Heart right ventricle (tissue), 16 donors: ENCODE data around the gene PEX14. TPM values are rescaled to one million over a fixed set of nuclear protein-coding genes. Genes with fewer than 3 reads are reported as not detected.

Experiments used
- ATAC-seq, 8 donors: fragments of 200-7000 bp; cut with Tn5 transposase; one replicate each; pipeline ENCODE4 v1.9.1; 2020; ENCODE audit warnings: mild to moderate bottlenecking in 8 of 8, moderate library complexity in 8 of 8, moderate number of reproducible peaks in 1 of 8
- DNase-seq, 2 donors: peaks; one replicate each; pipeline ENCODE4 v3.0.0-alpha.2; 2020
- H3K27ac ChIP-seq, 10 donors: fragments of 200-600 bp; sonication (generic) in 2 of 10; one replicate each; pipeline versions ENCODE4 v1.5.0 to v1.8.0; 2020 to 2022; ENCODE audit warnings: mild to moderate bottlenecking in 3 of 10
- H3K27me3 ChIP-seq, 7 donors: fragments of 200-600 bp; one replicate each; pipeline ENCODE4 v1.8.0; 2021 to 2022; ENCODE audit warnings: mild to moderate bottlenecking in 2 of 7
- H3K36me3 ChIP-seq, 9 donors: fragments of 200-600 bp; sonication (generic) in 1 of 9; one replicate each; pipeline versions ENCODE4 v1.5.0 to v1.8.0; 2020 to 2022; ENCODE audit warnings: mild to moderate bottlenecking in 2 of 9
- H3K4me1 ChIP-seq, 9 donors: fragments of 200-600 bp; sonication (generic) in 1 of 9; one replicate each; pipeline versions ENCODE4 v1.5.0 to v1.8.0; 2020 to 2022; ENCODE audit warnings: mild to moderate bottlenecking in 4 of 9
- H3K4me3 ChIP-seq, 10 donors: fragments of 200-600 bp; sonication (generic) in 2 of 10; one replicate each; pipeline versions ENCODE4 v1.5.0 to v1.8.0; 2020 to 2022; ENCODE audit warnings: mild to moderate bottlenecking in 7 of 10, moderate library complexity in 2 of 10
- H3K9me3 ChIP-seq, 11 donors: fragments of 200-600 bp in 10 of 11; sonication (generic) in 2 of 11; one replicate each; pipeline versions ENCODE4 v1.5.0 to v1.8.0; 2013 to 2022; ENCODE audit warnings: mild to moderate bottlenecking in 2 of 11, control low read depth in 1 of 11, moderate library complexity in 1 of 11
- WGBS, 2 donors: extraction: QIAGEN DNeasy Blood & Tissue Kit; methylation state at CpG; one replicate each; pipeline ENCODE4 v1.1.7; 2013; ENCODE audit warnings: inconsistent platforms in 1 of 2; 5-methylcytosine and 5-hydroxymethylcytosine counted together
- intact Hi-C, 10 donors: fragments of 100-400 bp; cut with DNase I; formaldehyde crosslinking; loops; one replicate each; pipeline versions ENCODE4 v1.11.1 to v1.14.2; 2022
- polyA plus RNA-seq, 2 donors: library from polyadenylated mRNA; stranded (reverse); fragments of 200-250 nt; gene quantifications; one replicate each; pipeline ENCODE4 v1.2.3, GENCODE V29; 2013
- total RNA-seq, 10 donors: library from RNA; stranded (reverse); fragmentation: NEBNext Ultra II Directional in 3 of 10; extraction: Animal tissue kit (Norgen Biotek cat#: 25700) in 3 of 10; gene quantifications; one replicate each; pipeline versions ENCODE4 v1.2.1 to v1.2.4, GENCODE V29; 2021 to 2023
- TF ChIP-seq, protein P1 (sequence below), 9 donors: fragments of 200-600 bp; sonication (generic) in 2 of 9; IDR thresholded peaks; one replicate each; pipeline versions ENCODE4 v1.5.0 to v1.8.0; 2021 to 2022; ENCODE audit warnings: antibody characterized with exemption in 9 of 9, mild to moderate bottlenecking in 5 of 9, moderate library complexity in 1 of 9
- donor health status: Arrhythmogenic right ventricular cardiomyopathy.
- donor health status: ischemic (EF 13 %, LVEDD 7.1; RV severe dilation, severe dysfunction).
- donor health status: healthy with polysubstance abuse.
- donor health status: DM: no; HTN: yes; CAD: no.
- donor health status: DM: no; HTN: no; CAD: no.
- donor health status: ischemic (EF 25% LVEDD 6.9; RV normal size, moderate dysfunction).
- donor health status: ischemic (EF 25% LVEDD 5.7; RV mildly dilated, moderate dysfunction).
- donor health status: healthy.
- donor health status: DM: yes; HTN: yes; CAD: no.
- donor health status: Ischemic cardiomyopathy.
- donor health status: ischemic (EF 35%, LVEDD 5.7; RV mildly dilated, moderate dysfunction).
- donor health status: nonischemic (EF 11% LVEDD 7.7; RV severe dilation, severe dysfunction).
- donor health status: DM: yes; HTN: yes; CAD: no.
- donor health status: PGD.
- donor health status: ischemic (EF 29% LVEDD 5.4; RV normal size, mild dysfunction).
- donor health status: nonischemic (EF 23%, LVEDD 6.1; RV moderate dilation, normal function).

Gene PEX14
- total and polyA plus RNA-seq, 12 donors: 17.1 to 31.9 (median 21.1) TPM

GRCh38 chr1:10578070-10578469 is 103.3 kb downstream of the PEX14 start:
- no peak for ATAC-seq
- no peak for DNase-seq
- H3K9me3 ChIP-seq: no peaks in the 10 kb centered on the region
- intact Hi-C loops: no loop called here
- H3K4me3 ChIP-seq: no peak overlapping the region
- H3K4me1 ChIP-seq: no peaks in the 10 kb centered on the region
- peaks cover 0 to 5% (median 0%) of the 10 kb centered on the region in 9 donors for H3K36me3 ChIP-seq
- 73 to 77% methylated on average over 4 of the region's 4 CpGs for WGBS, 2 donors
- no peak overlapping the region for H3K27ac ChIP-seq
- TF ChIP-seq, protein P1, sequence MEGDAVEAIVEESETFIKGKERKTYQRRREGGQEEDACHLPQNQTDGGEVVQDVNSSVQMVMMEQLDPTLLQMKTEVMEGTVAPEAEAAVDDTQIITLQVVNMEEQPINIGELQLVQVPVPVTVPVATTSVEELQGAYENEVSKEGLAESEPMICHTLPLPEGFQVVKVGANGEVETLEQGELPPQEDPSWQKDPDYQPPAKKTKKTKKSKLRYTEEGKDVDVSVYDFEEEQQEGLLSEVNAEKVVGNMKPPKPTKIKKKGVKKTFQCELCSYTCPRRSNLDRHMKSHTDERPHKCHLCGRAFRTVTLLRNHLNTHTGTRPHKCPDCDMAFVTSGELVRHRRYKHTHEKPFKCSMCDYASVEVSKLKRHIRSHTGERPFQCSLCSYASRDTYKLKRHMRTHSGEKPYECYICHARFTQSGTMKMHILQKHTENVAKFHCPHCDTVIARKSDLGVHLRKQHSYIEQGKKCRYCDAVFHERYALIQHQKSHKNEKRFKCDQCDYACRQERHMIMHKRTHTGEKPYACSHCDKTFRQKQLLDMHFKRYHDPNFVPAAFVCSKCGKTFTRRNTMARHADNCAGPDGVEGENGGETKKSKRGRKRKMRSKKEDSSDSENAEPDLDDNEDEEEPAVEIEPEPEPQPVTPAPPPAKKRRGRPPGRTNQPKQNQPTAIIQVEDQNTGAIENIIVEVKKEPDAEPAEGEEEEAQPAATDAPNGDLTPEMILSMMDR (IDR thresholded peaks at IDR 0.05): no peak
- no peaks in the 10 kb centered on the region for H3K27me3 ChIP-seq

- ATAC-seq: no peak
- Histone ChIP-seq H3K9me3 (peaks cover 0 to 7% (median 0%) of the 10 kb centered on the region in 11 donors), H3K36me3 (no peaks in the 10 kb centered on the region), H3K27ac (no peak overlapping the region), H3K4me1 (peaks cover 0 to 4% (median 0%) of the 10 kb centered on the region in 9 donors), H3K4me3 (no peak overlapping the region), H3K27me3 (no peaks in the 10 kb centered on the region)
- 50 to 78% methylated on average over 3 of the region's 3 CpGs for WGBS, 2 donors
- no peak for DNase-seq
- TF ChIP-seq, protein P1 (IDR thresholded peaks at IDR 0.05): no peak
- intact Hi-C loops: no loop called here
These were observed 108.9 kb downstream of the PEX14 start for GRCh38 chr1:10583641-10584040.

DNA sequence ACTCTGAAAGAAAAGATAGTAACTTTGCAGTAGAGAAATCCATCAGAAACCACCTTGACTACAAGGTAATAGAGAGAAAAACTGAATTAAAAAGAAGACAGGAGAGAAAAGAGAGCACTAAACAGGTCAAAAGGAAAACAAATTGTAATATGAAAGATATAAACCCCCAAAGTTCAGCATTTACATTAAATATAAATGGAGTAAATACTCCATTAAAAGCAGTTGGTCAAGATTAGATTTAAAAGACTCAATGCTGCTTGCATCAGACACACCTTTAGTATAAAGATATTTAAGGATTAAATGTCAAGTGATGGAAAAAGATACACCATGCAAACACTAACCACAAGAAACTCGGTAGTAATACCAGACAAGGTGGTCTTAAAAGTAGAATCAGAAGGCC is 110.5 kb downstream of the PEX14 start:
- Histone ChIP-seq H3K4me1 (peaks cover 0 to 4% (median 0%) of the 10 kb centered on the region in 9 donors), H3K4me3 (no peak overlapping the region), H3K36me3 (no peaks in the 10 kb centered on the region), H3K27me3 (no peaks in the 10 kb centered on the region), H3K27ac (no peak overlapping the region), H3K9me3 (peaks cover 0 to 7% (median 0%) of the 10 kb centered on the region in 11 donors)
- WGBS, 2 donors: 91 to 94% methylated on average over 1 of the region's 1 CpG
- TF ChIP-seq, protein P1 (IDR thresholded peaks at IDR 0.05): no peak
- no peak for DNase-seq
- no peak for ATAC-seq
- intact Hi-C loops: no loop called here

GRCh38 chr1:10586125-10586524 is 111.4 kb downstream of the PEX14 start:
- H3K27me3 ChIP-seq: no peaks in the 10 kb centered on the region
- H3K27ac ChIP-seq: no peak overlapping the region
- DNase-seq (no peak), ATAC-seq (no peak)
- peaks cover 0 to 7% (median 0%) of the 10 kb centered on the region in 11 donors for H3K9me3 ChIP-seq
- H3K36me3 ChIP-seq: no peaks in the 10 kb centered on the region
- TF ChIP-seq, protein P1 (IDR thresholded peaks at IDR 0.05): no peak
- WGBS, 2 donors: 94 to 97% methylated on average over 5 of the region's 5 CpGs
- intact Hi-C loops: no loop called here
- H3K4me3 ChIP-seq: no peak overlapping the region
- H3K4me1 ChIP-seq: peaks cover 0 to 4% (median 0%) of the 10 kb centered on the region in 9 donors
